OCI-M2 (cell line): ENCODE results near the gene C12orf76.
"Not testable (repeated sequence)": the region's sequence is repeated elsewhere in the genome, so short reads cannot be mapped to it uniquely, and the experiment has no call there.

ENCODE experiments used
- DNase-seq: peaks from one replicate; lab custom pipeline; 2025; ENCODE audit not compliant: unreplicated experiment; lab: John Stamatoyannopoulos, UW

C12orf76 gene

DNA sequence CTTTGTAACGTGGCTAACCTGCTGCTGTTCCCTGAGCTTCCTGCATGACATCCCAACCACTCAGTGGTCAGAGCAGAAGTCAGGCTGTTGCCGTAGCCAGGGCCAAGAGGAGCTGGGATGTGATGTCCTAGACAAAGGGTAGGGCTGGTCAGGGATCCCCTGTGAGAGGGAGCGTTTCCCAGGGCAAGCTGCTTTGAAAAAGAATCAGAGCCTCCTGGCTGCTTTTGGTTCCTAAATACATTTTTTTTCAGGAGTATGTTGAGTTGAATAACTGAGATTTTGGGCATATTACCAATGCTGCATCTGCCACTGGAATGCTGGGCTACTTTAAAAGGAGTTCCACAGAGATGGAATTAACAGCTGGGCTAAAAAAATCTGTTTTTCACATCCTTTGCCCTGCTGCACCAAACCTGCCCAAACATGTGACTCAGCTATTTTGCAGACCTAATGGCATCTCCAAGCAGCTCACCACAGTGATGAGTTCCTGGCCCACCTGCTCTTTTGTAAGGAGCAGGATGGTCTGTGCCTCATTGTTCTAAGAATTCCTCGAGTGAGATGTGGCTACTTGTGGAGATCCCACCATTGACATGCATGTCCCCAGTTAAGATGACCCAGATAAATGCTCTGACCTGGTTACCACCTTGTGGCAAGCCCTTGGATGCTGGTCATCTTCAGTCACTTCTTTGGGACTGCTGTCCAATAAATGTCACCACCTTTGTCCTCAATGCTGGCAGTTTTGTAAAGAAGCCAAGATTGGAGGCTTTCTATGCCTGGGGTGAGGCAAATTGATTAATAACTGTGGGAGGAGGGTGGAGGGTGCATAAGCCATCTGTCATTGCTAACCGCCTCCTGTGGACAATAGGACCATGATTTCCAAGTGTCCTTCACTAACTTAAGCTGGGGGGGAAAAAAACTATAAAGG is 25.0 kb downstream of the C12orf76 start:
- no peak for DNase-seq

DNA sequence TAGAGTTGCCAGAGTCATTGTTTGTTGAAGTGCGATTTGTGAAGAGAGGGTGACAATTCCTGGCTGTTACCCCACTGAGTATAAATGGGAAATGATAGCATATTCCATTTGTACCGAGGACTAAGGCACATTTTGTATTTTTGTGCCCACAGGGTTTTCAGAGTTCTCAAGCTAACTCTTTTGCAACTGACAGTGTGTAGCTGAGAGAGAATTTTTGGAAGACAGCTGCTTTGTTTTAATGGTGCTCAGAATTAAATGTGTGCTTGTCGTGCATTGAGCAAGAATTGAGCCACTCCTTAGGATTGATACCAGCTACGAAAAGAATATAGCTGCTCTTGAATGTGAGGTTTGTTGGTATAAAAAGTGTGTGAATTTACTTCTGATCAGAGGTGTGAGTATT is 27.4 kb downstream of the C12orf76 start:
- no peak for DNase-seq

DNA sequence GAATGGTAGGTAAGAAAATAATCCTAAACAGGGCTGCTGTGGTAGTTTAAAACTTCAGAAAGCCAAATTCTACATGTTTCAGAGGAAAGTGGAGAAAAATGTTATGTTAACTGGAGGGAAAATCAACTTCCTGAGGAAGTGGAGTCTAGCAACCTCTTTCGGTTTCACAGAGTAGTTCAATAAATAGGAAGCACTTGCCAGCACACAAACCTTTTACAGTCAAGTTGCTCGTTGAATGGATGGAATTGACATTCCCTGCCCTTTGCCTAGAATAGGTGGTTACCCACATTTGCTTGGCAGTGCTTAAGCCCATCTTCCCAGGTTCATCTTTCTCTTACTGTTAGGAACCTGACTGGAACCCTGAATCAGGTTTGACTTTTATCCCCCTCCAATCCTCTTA is 33.2 kb downstream of the C12orf76 start:
- no peak for DNase-seq

DNA sequence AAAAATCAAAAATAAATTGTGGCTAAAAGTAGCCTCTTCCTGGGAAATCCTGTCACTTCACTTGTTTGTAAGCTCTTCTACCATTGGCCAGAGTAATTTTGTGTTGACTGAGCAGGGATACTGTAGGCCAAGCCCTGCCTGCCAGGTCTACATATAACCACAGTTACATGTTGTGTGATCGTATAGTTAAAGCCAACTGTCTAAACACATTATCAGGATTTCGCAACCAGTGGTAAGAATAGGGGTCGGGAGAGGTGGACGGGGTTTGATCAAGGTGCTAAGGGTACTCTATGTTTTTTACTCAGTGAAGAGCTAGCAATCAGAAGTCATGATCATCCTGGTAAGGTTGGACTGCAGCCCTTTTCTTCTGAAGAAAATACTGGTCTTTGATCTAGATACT is 35.7 kb downstream of the C12orf76 start:
- DNase-seq, result no peak

DNA sequence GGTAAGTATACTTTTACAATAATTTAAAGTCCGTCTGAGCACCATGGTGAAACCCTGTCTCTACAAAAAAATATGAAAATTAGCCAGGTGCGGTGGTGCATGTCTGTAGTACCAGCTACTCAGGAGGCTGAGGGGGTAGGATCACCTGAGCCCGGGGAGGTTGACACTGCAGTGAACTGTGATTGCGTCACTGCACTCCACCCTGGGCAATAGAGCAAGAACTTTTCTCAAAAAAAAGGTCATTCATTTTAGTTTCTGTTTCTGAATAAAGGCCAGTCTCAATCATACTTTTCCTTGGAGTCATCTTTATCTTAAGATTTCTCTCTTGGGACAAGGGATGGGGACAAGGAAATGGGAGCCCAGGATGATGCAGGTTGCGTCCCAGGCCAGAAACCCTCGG is 36.2 kb downstream of the C12orf76 start:
- DNase-seq, result no peak

DNA sequence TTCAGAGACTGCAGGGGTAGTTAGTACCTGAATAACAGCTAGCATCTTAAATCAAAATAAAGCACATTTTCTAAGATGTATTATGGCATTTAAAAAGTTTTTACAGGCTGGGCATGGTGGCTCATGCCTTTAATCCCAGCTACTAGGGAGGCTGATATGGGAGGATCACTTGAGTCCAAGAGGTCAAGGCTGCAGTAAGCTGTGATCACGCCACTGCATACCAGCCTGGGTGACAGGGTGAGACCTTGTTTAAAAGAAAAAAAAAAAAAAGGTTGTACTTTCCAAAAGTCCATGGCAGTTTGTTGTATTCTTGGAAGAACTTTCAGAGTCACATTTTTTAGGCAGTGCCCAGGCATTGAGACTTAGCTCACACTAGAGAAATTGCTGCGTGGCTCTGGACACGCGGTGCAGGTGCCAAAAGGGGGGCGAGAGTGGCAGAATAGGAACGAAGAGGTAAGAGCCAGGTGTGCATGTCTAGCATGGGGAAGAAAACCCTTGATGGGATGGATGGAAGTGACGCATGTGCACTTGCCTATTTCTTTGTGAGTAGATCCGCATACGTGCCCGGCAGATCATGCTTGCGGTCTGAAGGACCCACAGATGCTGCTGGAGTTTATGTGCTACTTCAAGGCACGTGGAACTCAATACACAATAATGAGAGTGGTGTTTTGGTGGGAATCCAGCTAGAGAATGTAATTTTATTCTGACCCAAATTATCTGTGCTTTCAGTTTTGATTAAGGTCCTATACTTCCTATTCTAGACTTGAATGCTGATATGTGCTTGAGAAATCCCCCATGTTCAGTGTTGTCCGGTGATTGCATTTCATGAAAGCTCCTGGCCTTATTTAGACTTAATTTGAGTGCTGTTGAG is 37.2 kb downstream of the C12orf76 start:
- no peak for DNase-seq

DNA sequence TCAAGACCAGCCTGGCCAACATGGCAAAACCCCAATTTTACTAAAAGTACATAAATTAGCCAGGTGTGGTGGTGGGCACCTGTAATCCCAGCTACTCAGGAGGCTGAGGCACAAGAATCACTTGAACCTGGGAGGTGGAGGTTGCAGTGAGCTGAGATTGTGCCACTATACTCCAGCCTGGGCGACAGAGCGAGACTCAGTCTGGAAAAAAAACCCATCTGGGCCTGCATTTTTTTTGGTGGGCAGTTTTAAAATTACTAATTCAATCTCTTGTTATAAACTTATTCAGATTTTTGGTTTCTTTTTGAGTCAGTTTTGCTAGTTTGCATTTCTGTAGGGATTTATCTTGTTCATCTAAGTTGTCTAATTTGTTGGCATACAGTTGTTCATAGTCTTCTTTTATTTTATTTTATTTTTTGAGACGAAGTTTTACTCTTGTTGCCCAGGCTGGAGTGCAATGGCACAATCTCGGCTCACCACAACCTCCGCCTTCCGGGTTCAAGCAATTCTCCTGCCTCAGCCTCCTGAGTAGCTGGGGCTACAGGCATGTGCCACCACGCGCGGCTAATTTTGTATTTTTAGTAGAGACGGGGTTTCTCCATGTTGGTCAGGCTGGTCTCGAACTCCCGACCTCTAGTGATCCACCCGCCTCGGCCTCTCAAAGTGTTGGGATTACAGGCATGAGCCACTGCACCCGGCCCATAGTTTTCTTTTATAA is 39.5 kb downstream of the C12orf76 start:
- not testable (repeated sequence) for DNase-seq

DNA sequence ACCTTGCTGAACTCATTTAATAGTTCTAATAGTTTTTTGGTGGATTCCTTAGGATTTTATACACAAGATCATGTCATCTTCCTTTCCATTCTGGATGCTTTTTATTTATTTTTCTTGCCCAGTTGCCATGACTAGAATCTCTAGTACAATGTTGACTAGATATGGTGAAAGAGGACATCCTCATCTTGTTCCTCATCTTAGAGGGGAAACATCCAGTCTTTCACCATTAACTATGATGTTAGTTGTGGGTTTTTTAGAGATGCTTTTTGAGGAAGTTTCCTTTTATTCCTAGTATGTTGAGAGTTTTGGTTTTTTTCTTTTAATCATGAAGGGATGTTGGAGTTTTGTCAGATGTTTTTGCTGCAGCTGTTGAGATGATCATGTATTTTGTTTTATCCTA is 40.4 kb downstream of the C12orf76 start:
- no peak for DNase-seq

DNA sequence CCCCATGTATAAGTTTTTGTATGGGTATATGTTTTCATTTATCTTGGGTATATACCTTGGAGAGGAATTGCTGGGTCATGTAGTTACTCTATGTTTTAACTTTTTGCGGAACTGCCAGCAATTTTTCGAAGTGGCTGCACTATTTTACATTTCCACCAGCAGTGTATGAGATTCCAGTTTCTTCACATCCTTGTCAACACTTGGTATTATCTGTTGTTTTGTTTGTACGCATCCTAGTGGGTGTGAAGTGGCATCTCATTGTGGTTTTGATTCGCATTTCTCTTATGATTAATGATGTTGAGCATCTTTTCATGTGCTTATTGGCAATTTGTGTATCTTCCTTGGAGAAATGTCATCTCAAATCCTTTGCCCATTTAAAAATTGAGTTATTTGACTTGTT is 42.2 kb downstream of the C12orf76 start:
- DNase-seq, result no peak

DNA sequence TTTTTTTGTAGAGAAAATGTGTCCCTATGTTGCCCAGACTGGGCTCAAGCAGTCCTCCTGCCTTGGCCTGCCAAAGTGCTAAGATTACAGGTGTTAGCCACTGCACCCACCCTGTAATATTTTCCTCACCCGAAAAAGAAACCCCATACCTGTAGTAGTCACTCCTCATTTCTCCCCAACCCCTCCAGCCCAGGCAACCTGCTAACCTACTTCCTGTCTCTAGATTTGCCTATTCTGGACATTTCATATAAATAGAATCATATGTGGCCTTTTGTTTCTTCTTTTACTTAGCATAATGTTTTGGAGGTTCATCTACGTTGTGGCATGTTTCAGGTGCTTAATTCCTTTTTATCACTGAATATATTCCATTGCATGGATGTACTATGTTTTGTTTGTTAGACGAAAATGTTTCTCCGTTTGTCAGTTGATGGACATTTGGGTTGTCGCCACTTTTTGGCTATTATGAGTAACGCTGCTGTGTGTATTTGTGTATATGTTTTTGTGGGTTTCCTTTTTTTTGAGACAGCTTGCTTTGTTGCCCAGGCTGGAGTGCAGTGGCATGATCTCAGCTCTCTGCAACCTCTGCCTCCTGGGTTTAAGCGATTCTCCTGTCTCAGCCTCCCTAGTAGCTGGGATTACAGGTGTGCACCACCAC is 42.9 kb downstream of the C12orf76 start:
- no peak for DNase-seq

DNA sequence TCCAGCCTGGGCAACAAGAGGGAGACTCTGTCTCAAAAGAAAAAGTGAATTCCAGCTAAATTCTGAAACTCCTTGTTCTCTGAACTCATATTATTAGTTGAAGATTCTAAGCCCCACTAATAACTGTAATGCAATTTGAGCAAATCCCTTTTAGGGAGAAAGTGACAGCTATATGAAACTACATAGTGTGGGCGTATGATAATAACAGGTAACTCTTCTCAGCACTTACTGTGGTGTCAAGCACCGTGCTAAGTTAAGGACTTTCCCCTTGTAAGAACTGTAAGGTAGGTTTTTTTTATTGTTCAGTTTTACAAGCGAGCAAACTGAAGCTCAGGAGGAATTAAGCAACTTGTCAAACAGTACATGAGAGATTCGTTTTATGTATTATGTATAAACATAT is 43.7 kb downstream of the C12orf76 start:
- no peak for DNase-seq

DNA sequence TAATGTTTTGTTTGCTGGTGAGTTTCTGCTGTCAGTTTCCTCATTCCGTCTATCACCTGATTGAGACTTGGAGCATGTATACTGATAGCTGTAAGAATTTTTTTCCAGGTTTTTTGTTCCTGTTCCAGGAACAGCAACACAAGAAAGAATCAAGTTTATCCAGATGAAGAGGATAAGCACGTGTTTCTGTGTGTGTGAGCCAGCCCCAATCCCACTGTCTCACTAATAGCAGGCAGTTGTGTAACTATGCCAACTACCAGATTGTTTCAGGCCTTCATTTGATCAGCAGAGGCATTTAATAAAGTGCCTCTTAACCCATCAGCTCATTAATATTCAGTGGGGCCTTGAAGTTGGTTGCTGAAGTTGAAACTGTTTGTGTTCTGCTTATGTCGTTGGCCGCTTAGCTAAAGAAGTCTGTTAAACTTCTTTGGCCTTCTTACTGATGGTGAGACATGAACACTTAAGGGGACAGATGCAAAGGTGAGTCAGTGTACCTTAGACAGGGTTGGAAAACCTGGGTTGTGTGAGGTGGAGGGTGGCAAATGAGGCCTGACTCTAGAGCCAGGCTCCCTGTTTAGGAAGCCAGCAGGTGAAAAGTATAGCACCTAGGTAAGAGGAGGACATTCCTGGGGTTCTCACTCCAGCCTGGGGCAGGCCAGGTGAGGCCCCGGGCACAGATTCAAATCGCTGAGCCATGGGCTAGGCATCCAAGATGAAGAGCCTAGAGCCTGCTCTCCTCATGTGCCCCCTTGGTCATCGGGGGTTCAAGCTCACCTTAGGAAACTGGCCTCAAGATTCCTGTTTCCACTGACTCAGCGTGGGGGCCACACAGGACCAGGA is 45.4 kb downstream of the C12orf76 start:
- no peak for DNase-seq

DNA sequence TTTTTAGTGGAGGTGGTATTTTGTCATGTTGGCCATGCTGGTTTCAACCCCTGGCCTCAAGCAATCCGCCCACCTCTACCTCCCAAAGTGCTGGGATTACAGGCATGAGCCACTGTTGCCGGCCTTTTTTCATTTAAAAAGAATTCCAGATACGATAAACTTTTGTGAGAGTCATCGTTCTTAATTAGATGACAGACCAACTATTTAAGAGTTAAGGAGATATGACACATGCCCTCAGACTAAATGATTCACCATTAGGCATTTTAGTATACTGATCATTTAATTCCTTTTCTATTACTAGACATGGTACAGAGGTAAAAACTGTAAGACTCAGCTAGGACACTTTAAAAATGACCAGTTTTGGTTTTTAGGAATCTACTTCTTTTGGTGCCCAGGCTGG is 46.7 kb downstream of the C12orf76 start:
- no peak for DNase-seq

DNA sequence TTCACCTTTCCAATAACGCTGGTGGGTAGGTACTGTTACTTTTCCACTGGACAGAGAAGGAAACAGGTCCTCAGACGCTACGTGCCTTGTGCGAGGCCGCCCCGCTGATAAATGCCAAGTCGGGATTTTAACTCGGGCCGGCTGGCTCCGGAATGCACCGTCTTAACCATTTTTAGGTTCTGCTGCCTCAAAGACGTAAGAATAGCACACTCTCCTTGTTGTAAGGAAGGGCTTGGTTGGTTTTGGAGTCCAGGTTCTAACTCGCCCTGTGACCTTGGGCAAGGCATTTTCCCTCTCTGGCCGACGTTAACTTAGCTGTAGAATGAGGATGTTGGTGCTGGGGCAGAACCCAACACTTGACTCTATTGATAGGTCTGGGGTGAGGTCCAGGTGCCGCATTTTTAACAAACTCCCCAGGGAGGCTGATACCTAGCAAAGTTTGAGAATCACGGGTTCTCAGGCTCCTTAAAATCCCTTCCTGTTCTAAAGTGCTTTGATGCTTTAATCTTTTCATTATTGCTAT is 48.3 kb downstream of the C12orf76 start:
- no peak for DNase-seq

DNA sequence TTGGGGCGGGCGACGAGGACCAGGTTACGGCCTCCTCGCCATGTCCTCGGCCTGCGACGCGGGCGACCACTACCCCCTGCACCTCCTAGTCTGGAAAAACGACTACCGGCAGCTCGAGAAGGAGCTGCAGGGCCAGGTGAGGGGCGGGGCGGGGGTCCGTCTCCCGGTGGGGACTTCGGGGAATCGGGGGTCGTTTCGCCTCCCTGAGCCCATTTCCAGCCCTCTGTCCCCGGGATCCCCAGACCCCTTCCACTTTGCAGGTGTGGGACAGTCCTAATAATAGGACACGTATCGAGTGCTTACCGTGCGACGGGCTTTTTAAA is 48.7 kb downstream of the C12orf76 start:
- no peak for DNase-seq

DNA sequence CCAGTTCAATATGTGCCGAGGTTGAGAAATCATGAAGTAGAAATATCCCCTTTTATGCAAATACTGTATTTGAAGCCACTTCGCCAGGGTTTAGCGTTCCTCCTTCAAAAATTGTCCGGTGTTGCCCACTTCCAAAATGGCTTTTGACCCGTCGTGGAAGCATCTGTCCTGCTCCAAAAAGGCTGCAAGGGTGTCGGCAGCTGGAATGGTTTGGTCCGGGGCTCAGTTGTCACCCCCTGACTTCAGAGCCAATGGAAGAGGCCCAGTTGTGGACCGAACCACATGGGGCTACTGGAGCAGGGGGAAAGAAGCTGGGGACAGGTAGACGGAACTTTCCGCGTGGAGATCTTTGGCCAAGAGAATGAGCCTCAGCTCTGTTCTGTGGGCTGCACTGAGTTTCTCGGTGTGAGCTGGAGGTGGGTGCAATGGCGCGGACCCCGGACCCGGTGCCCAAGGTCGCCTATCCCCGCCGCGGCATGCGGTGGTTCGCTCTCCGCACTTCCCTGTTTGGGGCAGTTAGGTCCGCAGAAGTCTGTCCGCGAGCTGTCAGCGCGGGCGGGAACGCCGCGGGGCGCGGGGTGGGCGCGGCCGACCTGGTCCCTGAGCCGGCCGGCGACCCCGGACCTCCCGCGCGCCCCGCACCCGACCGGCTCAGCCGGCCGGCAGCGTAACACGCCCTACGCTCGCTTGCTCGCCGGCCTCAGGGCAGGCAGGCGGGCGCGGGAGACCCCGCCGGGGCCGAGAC is 49.2 kb downstream of the C12orf76 start, which contains the start of gene ANKRD13A:
Gene ANKRD13A (plus strand): TSS at position 527 of the 745 bp plus-strand sequence. CDS start 259 bp downstream, outside the sequence.
- peak; percentile 79 for DNase-seq

DNA sequence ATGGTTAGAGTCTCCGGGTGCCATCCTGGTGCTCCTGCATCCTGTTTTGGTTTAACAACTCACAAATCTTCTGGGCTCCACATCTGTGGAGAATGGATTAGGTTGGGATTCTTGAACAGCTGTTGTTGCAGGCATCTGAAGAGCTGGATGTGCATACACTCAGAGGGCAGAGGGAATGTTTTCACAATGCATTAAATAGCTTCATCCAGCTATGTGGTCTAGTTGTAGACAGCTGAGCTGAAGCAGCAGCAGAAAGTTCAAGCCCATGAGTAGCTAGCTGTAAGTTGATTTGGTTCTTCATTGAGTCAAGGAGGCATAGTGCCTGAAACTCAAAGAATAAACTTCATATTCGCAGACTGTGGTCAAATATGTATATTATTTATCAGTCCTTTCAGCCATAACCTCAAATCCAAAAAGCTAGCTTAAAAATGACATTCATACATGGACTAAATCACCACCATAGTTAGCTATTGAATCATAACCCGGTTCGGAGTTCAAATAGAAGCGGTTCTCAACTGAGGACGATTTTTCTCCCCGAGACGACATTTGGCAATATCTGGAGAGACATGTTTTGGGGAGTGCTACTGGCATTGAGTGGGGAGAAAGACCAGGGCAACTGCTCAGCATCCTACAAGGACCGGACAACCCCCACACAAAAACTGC is 50.0 kb downstream of the C12orf76 start:
- no peak for DNase-seq

DNA sequence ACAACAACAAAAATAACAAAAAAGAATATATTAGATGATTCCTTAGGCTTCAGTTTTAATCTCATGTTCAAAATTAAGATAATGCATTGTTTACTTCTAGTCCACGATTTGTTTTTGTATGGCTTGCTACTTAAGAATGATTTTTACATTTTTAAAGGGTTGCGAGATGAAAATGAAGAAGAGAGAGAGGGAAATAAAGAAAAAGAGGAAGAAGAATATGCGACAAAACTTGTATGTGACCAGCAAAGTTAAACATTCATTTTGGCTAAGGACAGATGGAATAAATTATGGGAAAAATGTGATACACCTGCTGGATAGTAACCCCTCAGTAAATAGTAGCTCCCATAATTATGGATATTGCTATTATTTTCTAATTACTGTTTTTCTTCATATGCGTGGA is 50.9 kb downstream of the C12orf76 start:
- no peak for DNase-seq

DNA sequence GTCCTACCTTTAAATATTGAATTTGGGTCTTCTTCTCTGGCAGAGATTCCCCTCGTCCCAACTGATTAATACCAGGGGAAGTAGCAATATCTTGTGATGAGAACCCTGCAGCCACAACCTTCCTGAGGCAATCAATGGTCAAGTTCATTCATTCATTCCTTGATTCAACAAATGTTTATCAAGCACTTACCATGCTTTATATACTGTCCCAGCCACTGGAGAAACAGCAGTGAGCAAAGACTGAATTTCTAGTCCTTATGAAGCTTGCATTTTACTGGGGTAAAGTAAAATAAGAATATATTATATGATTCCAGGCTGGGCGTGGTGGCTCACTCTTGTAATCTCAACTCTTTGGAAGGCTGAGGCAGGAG is 51.9 kb downstream of the C12orf76 start:
- no peak for DNase-seq
